Measurements from ENCODE around the gene AGPAT3.
A peak's percentile ranks its signal among the peaks of the same experiment; 100 is the strongest.

AGPAT3 gene

GRCh38 chr21:43865540-43866259 lies 677 bp downstream of the AGPAT3 start:
- peak; percentile 61 for DNase-seq

- DNase-seq: peak; percentile 58
Observed at GRCh38 chr21:43866260-43866629, 1.2 kb downstream of the AGPAT3 start.

- peak; percentile 62 for DNase-seq
Observed at GRCh38 chr21:43866659-43867331, 1.8 kb downstream of the AGPAT3 start.

GRCh38 chr21:43867332-43867703 lies 2.3 kb downstream of the AGPAT3 start:
- no peak for DNase-seq

GRCh38 chr21:43867948-43868347 lies 2.9 kb downstream of the AGPAT3 start:
- DNase-seq: no peak

- DNase-seq: no peak
Observed at GRCh38 chr21:43868461-43868860, 3.4 kb downstream of the AGPAT3 start.

- no peak for DNase-seq
Observed at GRCh38 chr21:43869486-43870325, 4.7 kb downstream of the AGPAT3 start.

- DNase-seq: no peak
Observed at GRCh38 chr21:43871487-43871886, 6.5 kb downstream of the AGPAT3 start.

- DNase-seq: no peak
Observed at GRCh38 chr21:43872531-43873197, 7.6 kb downstream of the AGPAT3 start.

GRCh38 chr21:43873673-43874072 lies 8.7 kb downstream of the AGPAT3 start:
- DNase-seq: no peak

GRCh38 chr21:43874085-43874805 lies 9.2 kb downstream of the AGPAT3 start:
- no peak for DNase-seq

- no peak for DNase-seq
Observed at GRCh38 chr21:43876605-43877004, 11.6 kb downstream of the AGPAT3 start.

GRCh38 chr21:43877936-43878575 lies 13.0 kb downstream of the AGPAT3 start:
- DNase-seq: no peak

GRCh38 chr21:43879348-43880110 lies 14.5 kb downstream of the AGPAT3 start:
- DNase-seq: no peak

GRCh38 chr21:43880111-43880985 lies 15.3 kb downstream of the AGPAT3 start:
- no peak for DNase-seq

- peak; percentile 21 for DNase-seq
Observed at GRCh38 chr21:43881283-43881682, 16.3 kb downstream of the AGPAT3 start.

GRCh38 chr21:43881935-43882334 lies 16.9 kb downstream of the AGPAT3 start:
- DNase-seq: no peak

- no peak for DNase-seq
Observed at GRCh38 chr21:43882952-43883545, 18.0 kb downstream of the AGPAT3 start.

GRCh38 chr21:43884012-43884860 lies 19.2 kb downstream of the AGPAT3 start:
- peak; percentile 14 for DNase-seq

Measured in stimulated activated CD4-positive, alpha-beta T cell treated with anti-CD3 and anti-CD28 coated beads, Interleukin-4, amount 100 ng/mL, for 1 hour (primary cell).